AG20443 (cell line): Measurements from ENCODE around the gene SLC38A10.
A peak's percentile ranks its signal among the peaks of the same experiment; 100 is the strongest.
"Not testable (repeated sequence)": the region's sequence is repeated elsewhere in the genome, so short reads cannot be mapped to it uniquely, and the experiment has no call there.

Experiments used
- DNase-seq: peaks from one replicate; pipeline ENCODE4 v3.0.0; 2012; ENCODE audit warnings: low spot score, mixed read lengths

The SLC38A10 gene

DNA sequence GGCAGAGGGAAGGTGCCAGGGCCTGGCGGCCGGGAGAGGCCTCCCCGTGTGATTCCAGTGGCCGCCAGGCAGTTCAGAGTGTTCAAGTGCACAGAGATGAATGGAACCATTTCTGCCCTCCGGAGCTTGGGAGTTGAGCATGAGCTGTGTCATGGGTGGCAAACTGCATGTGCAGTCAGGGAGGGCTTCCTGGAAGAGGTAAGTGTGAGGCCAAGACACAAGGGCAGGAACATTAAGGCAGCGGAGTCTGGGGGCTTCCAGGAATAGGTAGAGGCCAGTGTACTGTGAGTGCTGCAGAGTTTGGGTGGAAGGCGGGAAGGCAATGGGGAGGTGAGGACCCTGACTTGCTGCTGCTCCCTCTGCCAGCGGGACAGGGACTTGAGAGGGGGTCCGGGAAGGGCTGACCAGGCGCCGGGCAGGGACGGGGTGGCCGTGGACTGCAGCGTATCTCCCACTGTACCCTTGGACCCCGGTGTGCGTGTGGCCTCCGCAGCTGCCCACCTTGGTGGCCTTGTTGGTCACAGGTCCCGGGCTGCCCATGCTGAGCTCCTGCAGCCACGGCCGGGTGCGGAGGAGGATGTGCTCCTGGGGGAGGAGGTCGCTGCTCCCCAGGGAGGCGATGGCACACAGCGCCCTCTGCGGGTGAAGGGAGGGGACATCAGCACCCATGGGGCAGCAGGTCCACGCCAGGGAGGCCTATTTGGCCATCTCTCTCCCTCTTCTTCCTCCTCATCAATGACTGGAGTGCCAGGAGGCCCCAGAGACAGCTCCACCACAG, 64.9 kb downstream of the SLC38A10 start:
- no peak for DNase-seq

DNA sequence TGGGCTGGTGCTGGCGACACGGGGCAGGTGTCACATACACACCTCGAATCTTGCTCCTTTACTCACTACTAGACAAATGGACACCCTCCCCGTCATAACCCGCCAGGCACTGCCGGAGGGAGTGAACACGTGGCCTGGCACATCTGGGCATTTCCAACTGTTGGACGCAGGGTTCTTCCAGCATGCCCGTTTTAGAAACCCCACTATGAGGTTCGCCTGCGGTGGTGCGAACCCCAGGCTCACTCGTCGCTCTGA, 65.5 kb downstream of the SLC38A10 start:
- no peak for DNase-seq

DNA sequence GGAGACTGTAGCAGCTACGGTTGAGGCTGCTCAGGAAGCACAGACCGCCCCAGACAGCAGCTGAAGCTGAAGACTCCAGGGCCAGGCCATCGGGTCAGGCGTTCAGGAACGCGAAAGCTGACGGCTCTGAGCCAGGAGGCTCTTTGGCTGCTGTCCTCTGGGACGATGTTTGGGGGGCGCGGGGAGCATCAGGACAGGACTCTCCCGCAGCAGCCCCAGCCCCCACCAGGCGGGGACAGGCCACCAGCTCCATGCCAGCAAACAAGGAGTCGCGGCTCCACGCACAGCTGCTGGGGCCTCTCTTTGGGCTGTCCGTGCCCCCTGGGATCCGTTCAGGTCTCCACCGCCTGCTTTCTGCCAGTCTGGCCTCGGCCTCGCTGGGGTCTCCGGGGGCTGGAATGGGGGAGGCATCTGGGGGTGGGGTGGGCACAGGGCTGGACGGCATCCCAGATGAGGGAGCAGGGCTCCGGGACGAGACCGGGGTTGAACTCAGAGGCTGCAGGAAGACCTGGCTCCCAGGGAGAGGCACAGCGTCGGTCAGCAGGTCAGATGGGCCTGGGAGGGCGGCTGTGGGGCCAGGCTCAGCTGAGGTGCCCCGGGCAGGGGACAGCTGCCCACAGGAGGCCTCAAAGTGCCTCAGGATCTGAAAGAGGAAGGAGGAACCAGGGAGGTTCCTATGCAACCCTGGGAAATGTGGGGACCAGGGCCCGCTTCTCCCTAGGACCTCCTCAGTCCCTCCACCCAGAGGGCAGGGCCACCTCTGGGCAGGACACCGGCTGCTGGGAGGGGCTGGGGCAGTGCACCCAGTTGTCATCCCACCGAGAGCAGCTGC, 66.1 kb downstream of the SLC38A10 start:
- DNase-seq = no peak

DNA sequence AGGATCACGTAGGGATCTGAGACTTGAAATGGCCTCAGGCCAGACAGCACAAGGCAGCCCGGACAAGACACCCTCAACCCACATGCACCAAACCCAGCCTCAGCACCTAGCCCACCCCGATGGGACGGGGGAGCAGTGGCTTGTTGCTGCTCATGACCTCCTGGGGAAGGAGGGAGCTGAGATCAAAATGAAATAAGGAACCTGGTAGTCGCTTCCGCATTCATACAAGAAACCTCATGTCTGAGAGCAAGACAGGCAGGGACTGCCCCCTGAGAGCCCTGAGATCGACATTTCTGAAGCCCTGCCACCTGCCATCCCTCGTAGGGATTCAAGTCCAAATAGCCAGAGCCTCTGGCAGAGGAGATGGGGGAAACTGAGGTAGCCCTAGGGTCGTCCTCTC, 66.7 kb downstream of the SLC38A10 start:
- DNase-seq = no peak

DNA sequence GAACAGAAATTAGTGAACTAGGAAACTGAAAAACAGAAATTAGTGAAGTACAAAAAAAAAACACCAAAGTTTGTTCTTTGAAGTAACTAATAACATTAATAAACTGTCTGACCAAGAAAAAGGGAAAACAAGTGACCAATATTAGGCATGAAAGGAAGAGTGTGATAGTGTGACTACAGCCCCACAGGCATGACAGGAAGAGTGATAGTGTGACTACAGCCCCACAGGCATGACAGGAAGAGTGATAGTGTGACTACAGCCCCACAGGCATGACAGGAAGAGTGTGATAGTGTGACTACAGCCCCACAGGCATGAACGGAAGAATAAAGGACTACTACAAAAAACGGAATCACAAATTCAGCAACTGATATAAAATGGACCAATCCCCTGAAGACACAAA, 67.5 kb downstream of the SLC38A10 start:
- DNase-seq = not testable (repeated sequence)

DNA sequence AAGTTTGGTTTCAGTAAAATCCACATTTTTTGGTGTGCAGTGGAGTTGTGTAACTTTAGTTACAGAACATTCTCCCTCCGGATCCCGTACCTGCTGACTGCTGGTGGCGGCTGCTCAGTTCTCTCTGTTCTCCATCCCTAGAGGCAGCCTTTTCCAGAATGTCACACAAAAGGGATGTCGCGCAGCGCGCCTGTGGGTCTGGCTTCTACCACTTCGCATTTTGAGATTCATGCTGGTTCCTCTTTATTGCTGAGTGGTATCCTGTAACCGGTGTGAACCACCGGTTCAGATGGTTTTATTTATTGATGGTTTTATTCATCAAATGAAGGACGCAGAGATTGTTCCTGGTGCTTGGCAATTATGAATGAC, 71.4 kb downstream of the SLC38A10 start:
- no peak for DNase-seq

DNA sequence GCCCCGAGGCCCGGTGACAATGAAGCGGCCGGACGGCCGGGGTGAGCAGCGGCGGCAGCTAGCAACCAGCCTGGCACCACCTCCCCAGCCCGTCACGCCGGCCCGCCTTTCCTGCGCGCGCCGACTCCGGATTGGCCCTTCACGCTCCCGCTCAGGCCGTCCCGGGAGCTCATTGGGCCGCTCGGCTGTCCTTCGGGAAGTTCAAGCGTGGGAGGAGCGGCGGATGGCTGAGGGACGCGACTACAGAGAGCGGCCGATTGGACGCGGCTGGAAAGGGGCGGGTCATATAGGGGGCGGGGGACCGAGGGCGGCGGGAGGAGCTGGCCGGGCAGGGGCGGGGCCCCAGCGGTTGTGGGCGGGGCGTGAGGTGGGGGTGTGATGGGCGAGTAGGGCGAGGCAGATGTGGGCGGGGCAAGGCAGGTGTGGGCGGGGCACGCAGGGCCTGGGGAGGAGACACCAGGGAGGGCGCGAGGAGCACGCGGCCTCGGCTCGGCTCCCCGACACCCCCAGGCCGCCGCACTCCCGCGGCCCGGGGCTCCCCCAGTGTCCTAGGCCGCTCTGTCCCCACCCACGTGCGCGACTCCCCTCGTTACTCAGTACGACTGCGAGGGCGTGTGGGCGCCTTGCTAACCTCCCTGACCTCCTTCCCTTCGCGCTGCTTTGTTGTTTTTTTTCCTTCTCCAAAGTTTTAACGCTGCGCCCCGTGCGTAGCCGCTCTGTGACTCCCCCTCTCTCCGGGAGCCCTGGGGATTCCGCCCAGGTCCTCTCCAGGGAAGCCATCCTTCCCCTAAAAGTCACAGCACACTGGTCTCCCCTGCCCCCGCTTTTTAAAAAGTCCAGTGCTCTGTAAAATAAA, 72.0 kb downstream of the SLC38A10 start, which contains the start of gene CEP131:
CEP131 (minus strand) TSS at position 60 of the 856 bp plus-strand sequence. CDS start 2,909 bp downstream, outside the sequence.
- DNase-seq = peak; percentile 100

DNA sequence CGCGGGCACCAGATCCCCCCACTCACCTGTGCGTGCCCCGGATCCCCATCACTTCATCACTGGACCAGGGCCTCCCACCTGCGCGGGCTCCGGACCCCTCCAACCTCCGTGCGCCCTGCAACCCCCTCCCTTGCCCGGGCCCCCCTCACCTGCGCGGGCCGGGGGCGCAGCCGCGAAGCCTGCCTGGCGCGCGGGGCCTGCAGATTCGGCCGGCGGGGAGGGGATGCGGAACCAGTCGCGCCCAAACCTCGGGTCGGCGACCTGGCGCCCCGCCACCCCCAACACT, 72.5 kb downstream of the SLC38A10 start:
- DNase-seq = no peak

DNA sequence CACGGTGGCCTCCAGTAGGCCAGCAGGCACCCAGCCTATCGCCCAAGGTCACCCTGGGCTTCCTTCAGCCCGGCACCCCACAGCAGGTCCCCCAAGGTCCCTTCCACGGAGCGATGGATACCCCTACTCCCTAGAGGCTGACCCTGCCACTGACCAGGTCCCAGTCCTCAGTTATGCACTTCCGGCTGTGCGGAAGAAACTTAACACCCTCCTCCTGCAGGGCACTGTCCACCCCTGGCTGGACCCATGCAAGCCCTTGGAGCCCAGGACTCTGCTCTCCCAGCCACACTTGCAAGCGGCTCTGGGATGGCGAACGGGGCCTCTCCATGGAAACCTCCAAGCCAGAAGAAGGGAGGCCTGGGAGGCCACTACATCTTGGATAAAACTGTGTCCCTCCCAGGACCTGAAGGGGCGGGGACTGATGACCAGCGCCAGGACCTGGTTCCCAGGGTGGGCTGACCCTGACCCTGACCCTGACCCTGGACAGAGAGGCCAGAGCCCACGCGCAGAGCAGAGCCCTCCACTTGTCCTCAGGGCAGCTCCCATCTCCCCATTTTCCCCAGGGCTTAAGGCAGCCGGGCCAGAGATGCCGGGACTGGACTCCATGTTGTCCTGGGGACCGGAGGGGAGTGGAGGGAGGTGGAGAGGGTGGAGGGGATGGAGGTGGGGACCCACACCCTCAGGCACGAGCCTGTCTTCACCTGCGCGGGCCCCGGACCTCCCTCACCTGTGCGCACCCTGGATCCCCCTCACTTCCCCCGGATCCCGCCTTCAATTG, 73.1 kb downstream of the SLC38A10 start:
- DNase-seq = peak; percentile 32

DNA sequence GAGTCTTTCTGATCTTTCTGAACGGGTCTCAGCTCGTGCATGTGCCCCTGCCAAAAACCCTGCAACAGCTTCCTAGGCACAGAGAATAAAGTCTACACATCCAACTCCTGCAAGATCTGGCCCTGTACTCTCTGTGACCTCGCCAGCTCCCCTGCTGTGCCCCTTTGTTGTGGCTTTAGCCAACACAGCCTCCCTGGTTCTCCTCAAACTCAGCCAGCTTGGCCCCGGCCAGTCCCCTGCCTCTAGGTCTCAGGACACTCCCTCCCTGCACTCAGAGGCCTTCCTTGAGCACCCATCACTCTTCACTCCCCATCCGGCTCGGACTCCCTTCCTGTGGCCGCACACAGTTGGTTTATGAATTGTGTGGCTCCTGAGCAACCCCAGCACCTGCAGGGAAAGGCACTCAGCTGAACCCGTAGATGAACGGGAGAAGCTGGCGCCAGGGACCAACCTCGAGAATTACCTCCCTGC, 73.7 kb downstream of the SLC38A10 start:
- no peak for DNase-seq

DNA sequence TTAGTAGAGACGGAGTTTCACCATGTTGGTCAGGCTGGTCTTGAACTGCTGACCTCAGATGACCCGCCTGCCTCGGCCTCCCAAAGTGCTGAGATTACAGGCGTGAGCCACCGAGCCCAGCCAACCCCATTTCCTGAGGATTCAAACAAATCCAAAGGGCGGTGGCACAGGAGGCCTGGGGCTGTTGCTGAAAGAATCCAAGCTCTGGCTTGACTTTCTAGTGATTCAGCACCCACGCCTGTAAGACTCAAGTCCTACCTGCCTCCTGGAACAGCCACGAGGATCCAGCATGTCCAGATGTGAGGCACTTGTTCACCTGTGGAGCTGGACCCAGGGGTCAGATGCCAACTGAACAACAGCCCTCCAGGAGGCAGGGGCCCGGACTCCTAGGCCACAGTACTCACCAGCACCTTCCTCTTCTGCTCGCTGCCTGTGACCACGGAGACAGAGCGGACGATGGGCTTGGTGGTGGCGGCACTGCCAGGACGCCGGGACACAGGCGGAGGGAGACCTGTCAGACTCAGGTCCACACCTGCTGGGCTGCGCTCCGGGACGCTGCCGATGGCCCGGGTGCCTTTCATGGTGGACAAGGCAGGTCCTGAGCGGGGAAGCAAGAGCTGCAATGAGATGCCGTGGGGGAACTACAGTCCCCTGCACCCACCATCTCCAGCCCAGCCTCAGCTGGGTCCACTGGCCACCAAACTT, 75.5 kb downstream of the SLC38A10 start:
- no peak for DNase-seq

DNA sequence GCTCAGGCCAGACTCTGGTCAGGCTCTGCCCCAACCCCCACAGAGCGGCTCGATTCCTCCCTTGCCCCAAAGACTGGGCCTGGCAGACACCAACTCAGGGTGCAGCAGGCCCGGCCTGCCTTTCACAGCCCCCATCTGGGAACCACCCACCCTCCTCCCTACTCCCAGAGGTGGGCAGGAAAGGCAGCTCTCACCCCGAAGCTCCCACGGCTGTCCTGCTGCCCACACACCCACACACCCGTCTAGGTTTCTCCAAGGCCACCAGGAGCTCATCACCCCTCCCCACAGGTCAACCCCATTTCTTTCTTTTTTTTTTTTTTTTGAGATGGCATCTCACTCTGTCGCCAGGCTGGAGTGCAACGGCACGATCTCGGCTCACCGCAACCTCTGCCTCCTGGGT, 76.1 kb downstream of the SLC38A10 start:
- no peak for DNase-seq

DNA sequence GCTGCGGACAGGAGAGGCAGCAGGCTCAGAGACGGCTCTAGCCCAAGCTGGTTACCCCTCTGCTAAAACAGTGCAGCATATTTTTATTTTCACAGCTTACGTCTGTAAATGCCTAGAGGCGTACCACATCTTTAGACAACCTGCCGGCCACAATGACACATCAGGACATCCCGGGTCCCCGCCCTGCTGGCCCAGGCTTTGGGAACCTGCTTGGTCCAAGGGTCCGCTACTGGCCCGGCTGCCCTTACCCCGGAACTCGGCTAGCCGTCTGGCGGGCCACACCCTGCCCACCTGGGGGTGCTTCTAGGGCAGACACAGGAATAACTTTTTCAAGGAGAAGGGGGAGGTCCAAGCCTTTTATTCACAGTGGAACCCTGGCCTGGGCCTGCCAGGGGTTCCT, 76.6 kb downstream of the SLC38A10 start:
- DNase-seq = no peak

DNA sequence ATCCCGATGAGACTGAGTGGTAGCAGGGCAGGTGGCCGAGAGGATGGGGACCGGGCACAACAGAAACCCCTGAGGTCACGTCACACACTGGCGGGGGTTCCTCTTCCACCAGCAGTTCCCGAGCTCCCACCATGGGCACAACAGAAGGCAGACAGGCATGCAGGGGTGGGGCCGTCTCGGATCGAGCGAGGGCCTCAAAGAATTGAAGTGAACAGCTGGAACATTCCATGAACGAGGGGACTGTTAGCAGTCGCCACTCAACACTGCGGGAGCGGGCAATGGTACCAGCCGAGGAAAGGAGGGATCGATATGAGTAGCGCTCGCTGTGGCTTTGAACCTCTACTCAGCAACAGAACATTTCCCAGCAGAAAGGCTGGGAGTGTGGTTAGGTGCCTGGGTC, 77.6 kb downstream of the SLC38A10 start:
- DNase-seq = no peak

DNA sequence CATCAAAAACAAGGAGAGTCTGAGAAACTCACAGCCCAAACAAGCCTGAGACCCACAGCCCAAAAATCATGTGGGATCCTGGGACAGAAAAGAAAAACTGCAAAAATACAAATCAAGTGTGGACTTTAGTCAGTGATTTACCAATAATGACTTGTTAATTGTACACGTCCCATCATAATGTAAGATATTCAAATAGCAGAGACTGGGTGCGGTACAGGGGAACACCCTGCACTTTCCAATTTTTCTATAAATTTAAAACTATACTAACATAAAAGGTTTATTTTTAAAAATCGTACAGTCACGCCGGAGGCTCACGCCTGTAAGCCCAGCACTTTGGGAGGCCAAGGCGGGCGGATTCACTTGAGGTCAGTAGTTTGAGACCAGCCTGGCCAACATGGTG, 81.1 kb downstream of the SLC38A10 start:
- DNase-seq = no peak

DNA sequence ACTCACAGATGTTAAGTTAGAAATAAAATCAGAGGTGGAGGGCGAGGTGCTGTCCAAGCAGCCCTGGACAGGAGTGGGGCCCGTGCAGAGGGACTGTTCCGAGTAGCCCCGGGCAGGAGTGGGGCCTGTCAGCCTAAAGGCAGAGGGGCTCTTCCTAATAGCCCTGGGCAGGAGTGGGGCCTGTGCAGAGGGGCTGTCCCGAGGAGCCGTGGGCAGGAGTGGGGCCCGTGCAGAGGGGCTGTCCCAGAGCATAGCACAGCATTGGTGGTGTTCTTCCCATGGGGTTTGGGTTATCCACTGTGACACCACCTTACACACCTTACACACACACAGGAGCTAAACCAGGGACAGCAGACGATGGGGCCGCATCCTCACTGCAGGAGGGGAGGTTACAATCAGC, 82.7 kb downstream of the SLC38A10 start:
- DNase-seq = no peak

DNA sequence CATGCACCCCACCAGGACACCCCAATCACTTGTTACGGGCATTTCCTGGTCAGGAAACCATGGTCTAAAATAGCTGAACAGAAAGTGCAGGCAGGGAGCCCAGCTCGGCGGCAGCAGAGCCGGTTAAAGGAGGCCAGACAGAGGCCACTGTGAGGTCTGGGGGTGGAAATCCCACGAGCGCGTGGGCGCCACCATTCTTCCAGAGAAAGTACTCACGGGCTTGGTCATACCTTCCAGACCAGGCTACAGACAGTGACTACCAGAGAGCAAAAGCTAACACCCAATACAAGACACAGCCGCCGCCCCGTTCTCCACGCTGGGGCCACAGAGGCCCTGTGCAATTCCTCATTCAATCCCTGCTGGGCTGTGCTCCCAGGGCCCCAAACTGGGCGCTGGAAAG, 84.2 kb downstream of the SLC38A10 start:
- DNase-seq = no peak

DNA sequence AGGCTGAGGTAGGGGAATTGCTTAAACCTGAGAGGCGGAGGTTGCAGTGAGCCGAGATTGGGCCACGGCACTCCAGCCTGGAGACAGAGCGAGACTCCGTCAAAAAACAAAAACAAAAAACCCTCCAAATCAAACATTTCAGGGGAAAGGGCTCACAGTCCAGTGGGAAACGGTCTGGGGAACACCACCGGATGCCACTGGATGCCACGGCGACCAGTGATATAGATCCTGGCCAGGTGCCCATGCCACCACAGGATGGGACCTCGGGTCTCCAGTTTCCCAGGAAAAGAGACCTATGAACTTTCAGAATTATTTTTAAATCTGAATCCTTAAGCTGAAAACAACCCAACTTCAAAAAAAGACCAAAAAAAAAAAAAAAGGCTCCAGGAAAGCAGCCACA, 84.6 kb downstream of the SLC38A10 start:
- DNase-seq = no peak

DNA sequence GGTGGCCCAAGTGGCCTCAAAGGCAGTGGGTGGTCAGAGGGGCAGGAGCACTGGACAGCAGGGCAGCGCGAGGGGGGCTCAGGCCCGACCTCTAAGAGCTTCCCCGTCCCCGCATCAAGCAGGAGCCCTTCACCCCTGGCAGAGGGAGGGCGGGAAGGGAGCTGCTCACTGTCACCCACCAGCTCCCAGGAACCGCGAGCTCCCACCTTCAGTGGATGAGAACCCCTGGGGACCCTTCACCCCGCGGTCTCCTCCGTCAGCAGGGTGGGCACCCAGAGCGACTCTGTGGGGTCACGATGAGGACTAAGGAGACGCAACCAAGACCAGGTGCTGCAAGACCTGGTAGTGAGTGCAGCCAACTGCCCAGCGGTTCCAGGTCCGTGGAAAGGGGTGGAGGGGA, 86.0 kb downstream of the SLC38A10 start:
- DNase-seq = no peak

DNA sequence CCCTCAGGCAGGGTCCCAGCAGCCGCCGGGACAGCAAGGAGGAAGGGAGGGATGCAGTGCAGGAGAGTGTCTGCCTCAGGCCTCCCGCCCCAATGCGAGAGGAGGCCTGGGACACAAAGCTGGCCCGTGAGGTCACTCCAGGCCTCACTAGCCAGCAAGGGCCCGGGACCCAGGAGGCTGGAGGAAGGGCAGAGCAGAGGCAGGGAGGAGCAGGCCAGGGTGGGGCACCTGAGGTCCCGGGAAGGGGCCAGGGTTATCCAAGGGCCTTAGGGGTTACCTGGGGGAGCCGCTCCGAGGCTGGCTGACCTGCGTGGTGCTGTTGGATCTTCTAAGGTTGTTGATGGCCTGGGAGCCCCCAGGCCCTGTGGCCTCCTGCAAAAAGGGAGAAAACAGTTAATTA, 86.5 kb downstream of the SLC38A10 start:
- no peak for DNase-seq
